IMR-90 (cell line): ENCODE data around the gene BAG1. TPM values are rescaled to one million over a fixed set of nuclear protein-coding genes. Genes with fewer than 3 reads are reported as not detected.
A peak's percentile ranks its signal among the peaks of the same experiment; 100 is the strongest.

ENCODE experiments used
- ATAC-seq: fragments of 200-7000 bp; cut with Tn5 transposase; 2 replicates; pipeline ENCODE4 v1.9.1; 2020; ENCODE audit warnings: low read depth, mild to moderate bottlenecking, moderate library complexity
- BruUV-seq: library from RNA; stranded (reverse); fragments of 400-500 nt; replicated peaks from 2 replicates; lab custom pipeline; 2021; lab: Mats Ljungman, UMichigan
- CTCF ChIA-PET: fragments of 300-600 bp; formaldehyde crosslinking; extraction: SDS; loops from one replicate; lab custom pipeline; 2021; ENCODE audit warnings: antibody characterized with exemption; lab: Yijun Ruan, JAX
- POLR2A ChIA-PET: fragments of 300-600 bp; sonication (Branson Sonifier 250); formaldehyde crosslinking; loops from one replicate; lab custom pipeline; 2022; ENCODE audit warnings: antibody characterized with exemption; ENCODE audit not compliant: unreplicated experiment; lab: Charles Lee
- DNase-seq: peaks from one replicate; pipeline ENCODE4 v3.0.0; 2013
- H2AFZ ChIP-seq: replicated peaks from 2 replicates; pipeline ENCODE3; 2013; ENCODE audit warnings: low read length, mild to moderate bottlenecking; ENCODE audit not compliant: poor library complexity
- H2AK5ac ChIP-seq: 2 replicates; pipeline ENCODE4 v1.6.1; 2013; ENCODE audit warnings: low read depth, low read length, inconsistent platforms
- H2AK9ac ChIP-seq: replicated peaks from 2 replicates; pipeline ENCODE3; 2013; ENCODE audit warnings: mild to moderate bottlenecking, low read depth, low read length, moderate library complexity; ENCODE audit not compliant: poor library complexity
- H2BK120ac ChIP-seq: 2 replicates; pipeline ENCODE4 v1.6.1; 2013; ENCODE audit warnings: low read depth, low read length, inconsistent platforms
- H2BK15ac ChIP-seq: 3 replicates; pipeline ENCODE4 v1.6.1; 2013; ENCODE audit warnings: low read depth, low read length, inconsistent platforms
- H2BK20ac ChIP-seq: 2 replicates; pipeline ENCODE4 v1.6.1; 2013; ENCODE audit warnings: low read depth, mild to moderate bottlenecking, inconsistent platforms, low read length, moderate library complexity
- H2BK5ac ChIP-seq: 2 replicates; pipeline ENCODE4 v1.6.1; 2013; ENCODE audit warnings: mild to moderate bottlenecking, low read depth, low read length, inconsistent platforms; ENCODE audit not compliant: poor library complexity, severe bottlenecking
- H3K14ac ChIP-seq: replicated peaks from 2 replicates; pipeline ENCODE4 v1.6.1; 2013; ENCODE audit warnings: low read depth, low read length, inconsistent platforms
- H3K18ac ChIP-seq: 2 replicates; pipeline ENCODE4 v1.6.1; 2013; ENCODE audit warnings: low read depth, low read length, control low read depth
- H3K23ac ChIP-seq: 2 replicates; pipeline ENCODE4 v1.6.1; 2013; ENCODE audit warnings: low read depth, low read length, inconsistent platforms
- H3K27ac ChIP-seq: 2 replicates; pipeline ENCODE4 v1.5.1; 2013; ENCODE audit warnings: mild to moderate bottlenecking, control low read depth, low read length; ENCODE audit not compliant: insufficient read depth
- H3K27me3 ChIP-seq: 2 replicates; pipeline ENCODE4 v1.6.1; 2013; ENCODE audit warnings: low read length; ENCODE audit not compliant: control insufficient read depth, insufficient read depth
- H3K36me3 ChIP-seq: 2 replicates; pipeline ENCODE4 v1.6.1; 2013; ENCODE audit warnings: low read length, mixed read lengths; ENCODE audit not compliant: control insufficient read depth, insufficient read depth
- H3K4ac ChIP-seq: 2 replicates; pipeline ENCODE4 v1.6.1; 2013; ENCODE audit warnings: low read depth, low read length, inconsistent platforms
- H3K4me1 ChIP-seq: 2 replicates; pipeline ENCODE4 v1.6.1; 2013; ENCODE audit warnings: low read length, mixed read lengths; ENCODE audit not compliant: control insufficient read depth, insufficient read depth
- H3K4me2 ChIP-seq: 2 replicates; pipeline ENCODE4 v1.6.1; 2013; ENCODE audit warnings: low read depth, mild to moderate bottlenecking, control low read depth, low read length, moderate library complexity
- H3K4me3 ChIP-seq: 2 replicates; pipeline ENCODE4 v1.5.1; 2013; ENCODE audit warnings: low read depth, mild to moderate bottlenecking, control low read depth, low read length, moderate library complexity; ENCODE audit not compliant: insufficient read depth
- H3K56ac ChIP-seq: 2 replicates; pipeline ENCODE4 v1.6.1; 2013; ENCODE audit warnings: low read length, inconsistent platforms; ENCODE audit not compliant: insufficient read depth; ENCODE audit errors: extremely low read depth
- H3K79me1 ChIP-seq, 2 experiments: 2 replicates each; pipeline ENCODE4 v1.6.1; 2013; ENCODE audit warnings: low read length in 2 of 2, inconsistent platforms in 1 of 2, low read depth in 1 of 2
- H3K9ac ChIP-seq: 2 replicates; pipeline ENCODE4 v1.6.1; 2013; ENCODE audit warnings: low read depth, low read length, control low read depth
- H3K9me1 ChIP-seq: 2 replicates; pipeline ENCODE4 v1.6.1; 2013; ENCODE audit warnings: low read length, inconsistent platforms; ENCODE audit not compliant: insufficient read depth
- H3K9me3 ChIP-seq: 2 replicates; pipeline ENCODE4 v1.6.1; 2013; ENCODE audit warnings: low read length; ENCODE audit not compliant: control insufficient read depth, insufficient read depth
- H4K20me1 ChIP-seq: 2 replicates; pipeline ENCODE4 v1.6.1; 2013; ENCODE audit warnings: low read length, inconsistent platforms; ENCODE audit not compliant: insufficient read depth
- H4K5ac ChIP-seq: 2 replicates; pipeline ENCODE4 v1.6.1; 2013; ENCODE audit warnings: mild to moderate bottlenecking, low read depth, low read length, control low read depth
- H4K8ac ChIP-seq, 2 experiments: 2 replicates each; pipeline ENCODE4 v1.6.1; 2013; ENCODE audit warnings: low read depth in 2 of 2, low read length in 2 of 2, control low read depth in 1 of 2, inconsistent platforms in 1 of 2
- H4K91ac ChIP-seq: 2 replicates; pipeline ENCODE4 v1.6.1; 2013; ENCODE audit warnings: low read depth, low read length, inconsistent platforms; ENCODE audit not compliant: insufficient read depth
- BHLHE40 ChIP-seq: fragments of 150-350 bp; IDR thresholded peaks from 2 replicates; pipeline ENCODE4 v1.6.1; 2016; ENCODE audit warnings: mild to moderate bottlenecking, low read depth, low read length
- CEBPB ChIP-seq: IDR thresholded peaks from 2 replicates; pipeline ENCODE4 v1.6.1; 2012; ENCODE audit warnings: low read depth, low read length, improper control_type of control experiment
- CHD1 ChIP-seq: IDR thresholded peaks from 2 replicates; pipeline ENCODE4 v1.6.1; 2012; ENCODE audit warnings: low read depth, low read length, improper control_type of control experiment
- FOS ChIP-seq: fragments of 150-350 bp; IDR thresholded peaks from 2 replicates; pipeline ENCODE4 v1.6.1; 2016; ENCODE audit warnings: low read depth, low read length
- MAFK ChIP-seq: IDR thresholded peaks from 2 replicates; pipeline ENCODE4 v1.6.1; 2012; ENCODE audit warnings: low read depth, low read length, improper control_type of control experiment
- MAZ ChIP-seq: IDR thresholded peaks from 2 replicates; pipeline ENCODE4 v1.6.1; 2012; ENCODE audit warnings: low read depth, mild to moderate bottlenecking, low read length, improper control_type of control experiment, moderate library complexity, borderline replicate concordance
- MXI1 ChIP-seq: IDR thresholded peaks from 2 replicates; pipeline ENCODE4 v1.6.1; 2012; ENCODE audit warnings: low read depth, mild to moderate bottlenecking, low read length, moderate library complexity, borderline replicate concordance
- NFE2L2 ChIP-seq: fragments of 150-350 bp; IDR thresholded peaks from 2 replicates; pipeline ENCODE4 v1.6.1; 2016; ENCODE audit warnings: low read depth, mild to moderate bottlenecking, low read length
- POLR2A ChIP-seq: IDR thresholded peaks from 2 replicates; pipeline ENCODE4 v1.6.1; 2012; ENCODE audit warnings: mild to moderate bottlenecking, low read depth, low read length
- RAD21 ChIP-seq: IDR thresholded peaks from 2 replicates; pipeline ENCODE4 v1.6.1; 2012; ENCODE audit warnings: low read length, improper control_type of control experiment
- RCOR1 ChIP-seq: IDR thresholded peaks from 2 replicates; pipeline ENCODE4 v1.6.1; 2012; ENCODE audit warnings: mild to moderate bottlenecking, low read length, improper control_type of control experiment; ENCODE audit not compliant: insufficient replicate concordance
- RFX5 ChIP-seq: IDR thresholded peaks from 2 replicates; pipeline ENCODE4 v1.8.0; 2012; ENCODE audit warnings: low read depth, mild to moderate bottlenecking, low read length, moderate library complexity
- SMC3 ChIP-seq: fragments of 150-350 bp; IDR thresholded peaks from 2 replicates; pipeline ENCODE4 v1.6.1; 2016; ENCODE audit warnings: low read depth, mild to moderate bottlenecking, antibody characterized with exemption, low read length, moderate library complexity
- WGBS, 2 experiments: methylation state at CpG; one replicate each; pipeline versions ENCODE4 v1.1.5 to v1.1.7; 2013; ENCODE audit warnings: missing lambda C conversion rate in 2 of 2; ENCODE audit not compliant: insufficient read length in 1 of 2; ENCODE audit errors: extremely low coverage in 2 of 2; 5-methylcytosine and 5-hydroxymethylcytosine counted together
- dilution Hi-C: fragments of 300-500 bp; cut with HindIII; formaldehyde crosslinking; loops from one replicate; pipeline ENCODE4 v1.14.3; 2018; ENCODE audit warnings: low sequenced_read_pairs; ENCODE audit not compliant: unreplicated experiment
- in situ Hi-C: fragments of 300-500 bp; cut with MboI; formaldehyde crosslinking; loops from 3 replicates; pipeline ENCODE4 v1.14.3; 2019; ENCODE audit warnings: low sequenced_read_pairs, inconsistent platforms, mixed read lengths
- intact Hi-C: fragments of 100-400 bp; cut with micrococcal nuclease; formaldehyde crosslinking; loops from 2 replicates; pipeline ENCODE4 v1.10.0; 2022
- polyA plus RNA-seq, 3 experiments: library from polyadenylated mRNA; depleted of rRNA; stranded (reverse); fragments of >200 nt; gene quantifications; 2 replicates each; pipeline ENCODE4 v1.2.3, GENCODE V29; 2012; ENCODE audit warnings: low replicate concordance in 1 of 3
- total RNA-seq: library from RNA; depleted of rRNA; stranded (reverse); fragments of >200 nt; gene quantifications from 2 replicates; pipeline ENCODE4 v1.2.3, GENCODE V29; 2012
- TF ChIP-seq, protein P1 (sequence below): conservative IDR thresholded peaks from 2 replicates; pipeline ENCODE4 v1.5.1; 2012; ENCODE audit warnings: mild to moderate bottlenecking, low read depth, low read length, improper control_type of control experiment
- TF ChIP-seq, protein P2 (sequence below): fragments of 150-350 bp; IDR thresholded peaks from 2 replicates; pipeline ENCODE4 v1.6.1; 2016; ENCODE audit warnings: low read depth, mild to moderate bottlenecking, low read length, moderate library complexity, borderline replicate concordance
- TF ChIP-seq, protein P3 (sequence below): fragments of 150-350 bp; IDR thresholded peaks from 2 replicates; pipeline ENCODE4 v1.6.1; 2017; ENCODE audit warnings: mild to moderate bottlenecking, antibody characterized with exemption, low read length, low read depth

The BAG1 gene
- total and polyA plus RNA-seq, 2 of the 4 experiments (the other 2 are of a cell fraction): 4.5 to 20.9 TPM

DNA sequence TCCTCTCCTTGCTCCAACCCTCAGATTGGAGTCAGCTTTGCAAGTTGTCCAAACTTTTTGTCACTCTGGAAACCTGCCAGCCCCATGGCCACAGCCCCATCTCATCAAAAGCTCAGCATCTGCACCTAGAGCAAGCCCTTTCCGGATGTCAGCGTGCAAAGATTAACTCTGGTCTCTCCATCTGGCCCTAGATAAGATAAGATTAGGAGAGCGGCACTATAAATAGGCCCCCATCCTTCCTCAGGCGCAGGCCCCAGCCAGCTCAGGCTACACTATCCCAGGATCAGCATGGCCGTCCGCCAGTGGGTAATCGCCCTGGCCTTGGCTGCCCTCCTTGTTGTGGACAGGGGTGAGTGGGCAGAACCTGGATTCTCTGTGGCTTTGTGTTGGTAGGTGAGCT is 24.6 kb downstream of the BAG1 start, which contains the start of gene SPINK4:
Gene SPINK4, plus strand, starts transcription at position 247 of the 400 bp plus-strand sequence. Its CDS starts 42 bp downstream, at position 289.
- no peaks in the 10 kb centered on the region for H3K79me1 ChIP-seq
- peak within 1 kb of the TSS; percentile 42 for H2AK9ac ChIP-seq
- no peaks in the 10 kb centered on the region for H3K9me3 ChIP-seq
- dilution Hi-C loops: no loop called here
- no peak within 1 kb of the TSS for H3K23ac ChIP-seq
- peak within 1 kb of the TSS; percentile 10; the same call in 1 of the 2 replicates for H3K4ac ChIP-seq
- H3K4me2 ChIP-seq: no peak within 1 kb of the TSS
- H2AK5ac ChIP-seq: peak within 1 kb of the TSS; percentile 1; the same call in 1 of the 2 replicates
- no peak within 1 kb of the TSS; the same call in 1 of the 2 replicates for H3K14ac ChIP-seq
- peak within 1 kb of the TSS; percentile 41 for H2BK120ac ChIP-seq
- H3K36me3 ChIP-seq: no peaks in the 10 kb centered on the region
- TF ChIP-seq NFE2L2 (no peak), CEBPB (no peak), FOS (no peak), RCOR1 (no peak), MXI1 (no peak), MAZ (no peak), MAFK (no peak), RAD21 (no peak), RFX5 (no peak), BHLHE40 (no peak), POLR2A (no peak), CHD1 (no peak), SMC3 (no peak)
- TF ChIP-seq, protein P1, sequence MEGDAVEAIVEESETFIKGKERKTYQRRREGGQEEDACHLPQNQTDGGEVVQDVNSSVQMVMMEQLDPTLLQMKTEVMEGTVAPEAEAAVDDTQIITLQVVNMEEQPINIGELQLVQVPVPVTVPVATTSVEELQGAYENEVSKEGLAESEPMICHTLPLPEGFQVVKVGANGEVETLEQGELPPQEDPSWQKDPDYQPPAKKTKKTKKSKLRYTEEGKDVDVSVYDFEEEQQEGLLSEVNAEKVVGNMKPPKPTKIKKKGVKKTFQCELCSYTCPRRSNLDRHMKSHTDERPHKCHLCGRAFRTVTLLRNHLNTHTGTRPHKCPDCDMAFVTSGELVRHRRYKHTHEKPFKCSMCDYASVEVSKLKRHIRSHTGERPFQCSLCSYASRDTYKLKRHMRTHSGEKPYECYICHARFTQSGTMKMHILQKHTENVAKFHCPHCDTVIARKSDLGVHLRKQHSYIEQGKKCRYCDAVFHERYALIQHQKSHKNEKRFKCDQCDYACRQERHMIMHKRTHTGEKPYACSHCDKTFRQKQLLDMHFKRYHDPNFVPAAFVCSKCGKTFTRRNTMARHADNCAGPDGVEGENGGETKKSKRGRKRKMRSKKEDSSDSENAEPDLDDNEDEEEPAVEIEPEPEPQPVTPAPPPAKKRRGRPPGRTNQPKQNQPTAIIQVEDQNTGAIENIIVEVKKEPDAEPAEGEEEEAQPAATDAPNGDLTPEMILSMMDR: no peak
- TF ChIP-seq, protein P2, sequence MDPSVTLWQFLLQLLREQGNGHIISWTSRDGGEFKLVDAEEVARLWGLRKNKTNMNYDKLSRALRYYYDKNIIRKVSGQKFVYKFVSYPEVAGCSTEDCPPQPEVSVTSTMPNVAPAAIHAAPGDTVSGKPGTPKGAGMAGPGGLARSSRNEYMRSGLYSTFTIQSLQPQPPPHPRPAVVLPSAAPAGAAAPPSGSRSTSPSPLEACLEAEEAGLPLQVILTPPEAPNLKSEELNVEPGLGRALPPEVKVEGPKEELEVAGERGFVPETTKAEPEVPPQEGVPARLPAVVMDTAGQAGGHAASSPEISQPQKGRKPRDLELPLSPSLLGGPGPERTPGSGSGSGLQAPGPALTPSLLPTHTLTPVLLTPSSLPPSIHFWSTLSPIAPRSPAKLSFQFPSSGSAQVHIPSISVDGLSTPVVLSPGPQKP: no peak
- TF ChIP-seq, protein P3, sequence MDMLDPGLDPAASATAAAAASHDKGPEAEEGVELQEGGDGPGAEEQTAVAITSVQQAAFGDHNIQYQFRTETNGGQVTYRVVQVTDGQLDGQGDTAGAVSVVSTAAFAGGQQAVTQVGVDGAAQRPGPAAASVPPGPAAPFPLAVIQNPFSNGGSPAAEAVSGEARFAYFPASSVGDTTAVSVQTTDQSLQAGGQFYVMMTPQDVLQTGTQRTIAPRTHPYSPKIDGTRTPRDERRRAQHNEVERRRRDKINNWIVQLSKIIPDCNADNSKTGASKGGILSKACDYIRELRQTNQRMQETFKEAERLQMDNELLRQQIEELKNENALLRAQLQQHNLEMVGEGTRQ: no peak
- DNase-seq (peak; percentile 37), ATAC-seq (peak; percentile 53)
- H3K9ac ChIP-seq: no peak within 1 kb of the TSS
- BruUV-seq: no TSS peak
- intact Hi-C loops: no loop called here
- POLR2A ChIA-PET: no interaction called here
- H3K56ac ChIP-seq: no peak within 1 kb of the TSS
- H3K4me1 ChIP-seq: peaks cover 8% of the 10 kb centered on the region
- no peak within 1 kb of the TSS for H4K91ac ChIP-seq
- peaks cover 20% of the 10 kb centered on the region for H3K9me1 ChIP-seq
- H2AFZ ChIP-seq: peak within 1 kb of the TSS; percentile 82
- in situ Hi-C loops: no loop called here
- no peaks in the 10 kb centered on the region for H4K20me1 ChIP-seq
- no peak within 1 kb of the TSS for H2BK5ac ChIP-seq
- no peak within 1 kb of the TSS for H3K4me3 ChIP-seq
- no peak within 1 kb of the TSS for H2BK20ac ChIP-seq
- CTCF ChIA-PET: no interaction called here
- H3K18ac ChIP-seq: no peak within 1 kb of the TSS
- no peak within 1 kb of the TSS for H3K27ac ChIP-seq
- WGBS, 2 experiments: no CpG with 5 or more reads among the region's 7 CpGs
- no peaks in the 10 kb centered on the region for H3K27me3 ChIP-seq
- H4K8ac ChIP-seq: peak within 1 kb of the TSS; percentile 40 to 77; a peak in 2 of 4 replicates
- H4K5ac ChIP-seq: peak within 1 kb of the TSS; percentile 3; the same call in 1 of the 2 replicates
- H2BK15ac ChIP-seq: no peak within 1 kb of the TSS; the same call in 2 of the 3 replicates
